H1 (cell line): ENCODE results near the gene YARS1. TPM values are rescaled to one million over a fixed set of nuclear protein-coding genes. Genes with fewer than 3 reads are reported as not detected.

Experiments used
- CTCF ChIA-PET: fragments of 300-600 bp; sonication (Branson Sonifier 250); formaldehyde crosslinking; loops from one replicate; lab custom pipeline; 2021; ENCODE audit not compliant: partially characterized antibody; lab: Charles Lee
- POLR2A ChIA-PET: fragments of 300-600 bp; sonication (Branson Sonifier 250); formaldehyde crosslinking; loops from one replicate; lab custom pipeline; 2021; ENCODE audit warnings: inconsistent platforms; ENCODE audit not compliant: partially characterized antibody; lab: Charles Lee
- DNase-seq, 2 experiments: peaks; one replicate each; pipeline versions ENCODE4 v3.0.0 to v3.0.0-alpha.2; 2010 to 2022; ENCODE audit warnings: low spot score in 2 of 2, low read depth in 1 of 2, mixed read lengths in 1 of 2
- FAIRE-seq: peaks from 2 replicates; lab custom pipeline; 2011; peaks lifted over from hg19 to GRCh38; lab: Jason Lieb, UNC
- H2AFZ ChIP-seq: 2 replicates; pipeline ENCODE4 v1.8.1; 2012; ENCODE audit warnings: low read length, inconsistent platforms
- H2AK5ac ChIP-seq: 2 replicates; pipeline ENCODE4 v1.6.1; 2013; ENCODE audit warnings: low read depth, low read length
- H2BK120ac ChIP-seq: replicated peaks from 2 replicates; pipeline ENCODE3; 2013; ENCODE audit warnings: low read depth, low read length, inconsistent platforms
- H2BK12ac ChIP-seq: 2 replicates; pipeline ENCODE4 v1.6.1; 2013; ENCODE audit warnings: low read depth, low read length
- H2BK15ac ChIP-seq: 2 replicates; pipeline ENCODE4 v1.6.1; 2013; ENCODE audit warnings: low read length
- H2BK20ac ChIP-seq: 2 replicates; pipeline ENCODE4 v1.6.1; 2013; ENCODE audit warnings: low read length
- H2BK5ac ChIP-seq: 2 replicates; pipeline ENCODE4 v1.6.1; 2013; ENCODE audit warnings: low read depth, low read length
- H3K14ac ChIP-seq: 2 replicates; pipeline ENCODE4 v1.6.1; 2013; ENCODE audit warnings: inconsistent platforms; ENCODE audit not compliant: insufficient read length
- H3K18ac ChIP-seq: 2 replicates; pipeline ENCODE4 v1.6.1; 2013; ENCODE audit warnings: low read length; ENCODE audit errors: extremely low read depth
- H3K23ac ChIP-seq: 2 replicates; pipeline ENCODE4 v1.6.1; 2013; ENCODE audit warnings: inconsistent platforms; ENCODE audit not compliant: insufficient read length
- H3K23me2 ChIP-seq: 2 replicates; pipeline ENCODE4 v1.6.1; 2013; ENCODE audit warnings: low read depth, low read length
- H3K27ac ChIP-seq: 2 replicates; pipeline ENCODE4 v1.6.1; 2011; ENCODE audit warnings: low read depth, low read length, inconsistent platforms
- H3K27me3 ChIP-seq, 4 experiments: replicated peaks in 1 of 4; 1 replicate in 1 of 4; 2 replicates in 3 of 4; pipeline versions ENCODE4 v1.6.1 to v1.8.1; 2011 to 2013; ENCODE audit warnings: low read length in 3 of 4, mild to moderate bottlenecking in 3 of 4, inconsistent platforms in 2 of 4, mixed read lengths in 2 of 4, moderate library complexity in 1 of 4; ENCODE audit not compliant: control insufficient read depth in 3 of 4, insufficient read depth in 3 of 4; ENCODE audit errors: extremely low read depth in 1 of 4
- H3K36me3 ChIP-seq, 4 experiments: 2 replicates each; pipeline versions ENCODE4 v1.6.1 to v1.8.1; 2011 to 2013; ENCODE audit warnings: mild to moderate bottlenecking in 4 of 4, low read length in 3 of 4, moderate library complexity in 2 of 4, control low read depth in 1 of 4, inconsistent platforms in 1 of 4; ENCODE audit not compliant: insufficient read depth in 4 of 4, control insufficient read depth in 2 of 4
- H3K4ac ChIP-seq: replicated peaks from 2 replicates; pipeline ENCODE3; 2013; ENCODE audit warnings: low read length, low read depth, mixed read lengths, inconsistent platforms; ENCODE audit not compliant: insufficient read length
- H3K4me1 ChIP-seq, 4 experiments: replicated peaks in 1 of 4; 1 replicate in 1 of 4; 2 replicates in 3 of 4; pipeline versions ENCODE4 v1.6.1 to v1.8.1; 2011 to 2013; ENCODE audit warnings: low read length in 3 of 4, inconsistent platforms in 2 of 4, mixed read lengths in 1 of 4; ENCODE audit not compliant: insufficient read depth in 4 of 4, control insufficient read depth in 3 of 4
- H3K4me2 ChIP-seq, 2 experiments: 2 replicates each; pipeline versions ENCODE4 v1.6.1 to v1.8.1; 2011 to 2013; ENCODE audit warnings: low read depth in 2 of 2, low read length in 2 of 2, control low read depth in 1 of 2, inconsistent platforms in 1 of 2, mild to moderate bottlenecking in 1 of 2; ENCODE audit not compliant: insufficient read depth in 1 of 2
- H3K4me3 ChIP-seq, 4 experiments: fragments of 200-600, 300-600 bp in 1 of 4; sonication (generic), shearing (Covaris generic), sonication (Bioruptor Twin) in 1 of 4; 2 replicates each; pipeline versions ENCODE4 v1.5.1 to v1.8.1; 2011 to 2016; ENCODE audit warnings: low read length in 4 of 4, low read depth in 3 of 4, control low read depth in 2 of 4, inconsistent platforms in 2 of 4, mild to moderate bottlenecking in 2 of 4, mixed read lengths in 1 of 4, moderate library complexity in 1 of 4; ENCODE audit not compliant: insufficient read depth in 2 of 4; ENCODE audit errors: extremely low read depth in 1 of 4
- H3K56ac ChIP-seq: replicated peaks from 2 replicates; pipeline ENCODE3; 2013; ENCODE audit warnings: low read depth, mild to moderate bottlenecking, mixed read lengths, low read length, inconsistent platforms; ENCODE audit not compliant: insufficient read length
- H3K79me1 ChIP-seq: 2 replicates; pipeline ENCODE4 v1.6.1; 2013; ENCODE audit warnings: low read depth, low read length, control low read depth
- H3K79me2 ChIP-seq, 2 experiments: 2 replicates each; pipeline versions ENCODE4 v1.6.1 to v1.8.1; 2012 to 2013; ENCODE audit warnings: low read length in 2 of 2, mild to moderate bottlenecking in 2 of 2, inconsistent platforms in 1 of 2; ENCODE audit not compliant: insufficient read depth in 2 of 2, control insufficient read depth in 1 of 2
- H3K9ac ChIP-seq, 4 experiments: replicated peaks in 1 of 4; 1 replicate in 1 of 4; 2 replicates in 3 of 4; pipeline versions ENCODE4 v1.6.1 to v1.8.1; 2011 to 2013; ENCODE audit warnings: low read depth in 3 of 4, low read length in 3 of 4, control low read depth in 2 of 4, mild to moderate bottlenecking in 2 of 4, moderate library complexity in 2 of 4, inconsistent platforms in 1 of 4; ENCODE audit errors: extremely low read depth in 1 of 4
- H3K9me3 ChIP-seq, 2 experiments: 2 replicates each; pipeline versions ENCODE4 v1.6.1 to v1.8.1; 2012 to 2013; ENCODE audit warnings: mild to moderate bottlenecking in 2 of 2, moderate library complexity in 2 of 2, control low read depth in 1 of 2, inconsistent platforms in 1 of 2, low read depth in 1 of 2, low read length in 1 of 2, mixed read lengths in 1 of 2; ENCODE audit not compliant: insufficient read depth in 2 of 2
- H4K20me1 ChIP-seq, 2 experiments: replicated peaks in 1 of 2; 2 replicates each; pipeline versions ENCODE3 to v1.8.1; 2011 to 2013; ENCODE audit warnings: inconsistent platforms in 2 of 2, low read length in 2 of 2, mild to moderate bottlenecking in 1 of 2; ENCODE audit not compliant: insufficient read depth in 2 of 2, control insufficient read depth in 1 of 2
- H4K5ac ChIP-seq: 2 replicates; pipeline ENCODE4 v1.6.1; 2013; ENCODE audit warnings: low read length, low read depth, mixed read lengths, inconsistent platforms; ENCODE audit not compliant: insufficient read length
- H4K8ac ChIP-seq: 2 replicates; pipeline ENCODE4 v1.8.0; 2013; ENCODE audit warnings: mild to moderate bottlenecking, moderate library complexity, low read length, inconsistent platforms; ENCODE audit not compliant: insufficient read depth; ENCODE audit errors: extremely low read depth
- H4K91ac ChIP-seq: replicated peaks from 2 replicates; pipeline ENCODE3; 2013; ENCODE audit warnings: low read length, mixed read lengths, inconsistent platforms; ENCODE audit not compliant: insufficient read length
- ASH2L ChIP-seq: fragments of 200-600, 300-600 bp; sonication (generic); IDR thresholded peaks from one replicate; pipeline ENCODE4 v1.7.1; 2017; ENCODE audit warnings: low read length
- BCL11A ChIP-seq, 2 experiments: IDR thresholded peaks; one replicate each; pipeline ENCODE4 v1.6.1; 2011; ENCODE audit warnings: low read depth in 2 of 2, low read length in 2 of 2, mild to moderate bottlenecking in 2 of 2
- CHD2 ChIP-seq: IDR thresholded peaks from 2 replicates; pipeline ENCODE4 v1.6.1; 2012; ENCODE audit warnings: low read length, improper control_type of control experiment
- EP300 ChIP-seq, 2 experiments: IDR thresholded peaks; 1 replicate in 1 of 2; 2 replicates in 1 of 2; pipeline ENCODE4 v1.6.1; 2011 to 2012; ENCODE audit warnings: low read depth in 2 of 2, low read length in 2 of 2, mild to moderate bottlenecking in 2 of 2, borderline replicate concordance in 1 of 2, inconsistent platforms in 1 of 2, moderate library complexity in 1 of 2
- EZH2 ChIP-seq: fragments of 200-600 bp; sonication (generic); IDR thresholded peaks from 2 replicates; pipeline ENCODE4 v1.7.1; 2012; ENCODE audit warnings: low read depth, mild to moderate bottlenecking, moderate library complexity, low read length, inconsistent platforms; ENCODE audit not compliant: severe bottlenecking
- GABPA ChIP-seq: IDR thresholded peaks from 2 replicates; pipeline ENCODE4 v1.6.1; 2011; ENCODE audit warnings: mild to moderate bottlenecking, low read length, moderate library complexity, borderline replicate concordance; ENCODE audit not compliant: insufficient read depth
- JUN ChIP-seq: IDR thresholded peaks from 2 replicates; pipeline ENCODE4 v1.6.1; 2011; ENCODE audit warnings: low read depth, mild to moderate bottlenecking, improper control_type of control experiment, low read length
- MAFK ChIP-seq: IDR thresholded peaks from 2 replicates; pipeline ENCODE4 v1.6.1; 2012; ENCODE audit warnings: low read depth, mild to moderate bottlenecking, improper control_type of control experiment, low read length
- POLR2AphosphoS5 ChIP-seq: IDR thresholded peaks from 2 replicates; pipeline ENCODE4 v1.6.1; 2011; ENCODE audit warnings: low read depth, low read length
- POU5F1 ChIP-seq: IDR thresholded peaks from 2 replicates; pipeline ENCODE4 v1.6.1; 2011; ENCODE audit warnings: low read depth, mild to moderate bottlenecking, low read length, moderate library complexity
- SIN3A ChIP-seq, 2 experiments: IDR thresholded peaks in 1 of 2; conservative IDR thresholded peaks in 1 of 2; 2 replicates each; pipeline ENCODE4 v1.6.1; 2011 to 2012; ENCODE audit warnings: low read length in 2 of 2, improper control_type of control experiment in 1 of 2, low read depth in 1 of 2, mild to moderate bottlenecking in 1 of 2
- SIRT6 ChIP-seq: IDR thresholded peaks from one replicate; pipeline ENCODE4 v1.7.1; 2012; ENCODE audit warnings: low read length, inconsistent platforms
- SP1 ChIP-seq: IDR thresholded peaks from 2 replicates; pipeline ENCODE4 v1.6.1; 2011; ENCODE audit warnings: low read depth, low read length
- TEAD4 ChIP-seq: IDR thresholded peaks from 2 replicates; pipeline ENCODE4 v1.6.1; 2012; ENCODE audit warnings: low read depth, low read length, inconsistent platforms, mixed read lengths
- ZNF274 ChIP-seq: IDR thresholded peaks from 2 replicates; pipeline ENCODE4 v1.7.0; 2012; ENCODE audit warnings: low read length, borderline replicate concordance; ENCODE audit errors: extremely low read depth
- WGBS, 2 experiments: shearing (Covaris generic) in 1 of 2; methylation state at CpG; one replicate each; pipeline versions ENCODE4 v1.1.6 to v1.1.7; 2013 to 2015; ENCODE audit warnings: low lambda C conversion rate in 2 of 2, mixed read lengths in 2 of 2, inconsistent platforms in 1 of 2, low coverage in 1 of 2, missing lambda C conversion rate in 1 of 2; ENCODE audit not compliant: insufficient replicate concordance in 2 of 2, insufficient coverage in 1 of 2, insufficient read length in 1 of 2; ENCODE audit errors: extremely low coverage in 1 of 2, missing lambda C conversion rate in 1 of 2; 5-methylcytosine and 5-hydroxymethylcytosine counted together
- polyA plus RNA-seq, 7 experiments: library from polyadenylated mRNA; depleted of rRNA in 3 of 7; stranded (reverse) in 5 of 7; unstranded in 2 of 7; fragments of >200 nt in 5 of 7; fragments of 200-250 nt in 2 of 7; gene quantifications; 1 replicate in 5 of 7; 2 replicates in 1 of 7; 4 replicates in 1 of 7; pipeline versions ENCODE4 v1.2.1 to v1.2.3, GENCODE V29; 2011 to 2013; ENCODE audit warnings: missing spikeins in 2 of 7, mixed read lengths in 2 of 7
- total RNA-seq: library from RNA; stranded (reverse); fragmentation: NEBNext Ultra II Directional; extraction: Animal tissue kit (Norgen Biotek cat#: 25700); gene quantifications from 2 replicates; pipeline ENCODE4 v1.2.1, GENCODE V29; 2021

YARS1 gene
- total and polyA plus RNA-seq, 2 of the 8 experiments (the other 6 are each of a cell fraction or from before 2014, with no cell fraction given): 47.1 to 226 TPM

GRCh38 chr1:32863881-32864245 is 46.7 kb upstream of the YARS1 start:
- DNase-seq (no peak), FAIRE-seq (no peak)
- no peak overlapping the region for H3K4me2 ChIP-seq
- H3K14ac ChIP-seq: no peak overlapping the region
- H3K79me1 ChIP-seq: no peaks in the 10 kb centered on the region
- ChIA-PET POLR2A (interaction anchor here (1.0 to 1.2 kb wide), 2 partner anchors 8 to 47 kb away, joined by 4 to 5 read pairs; partner anchors contain the start of genes S100PBP and YARS1), CTCF (interaction anchor here (0.5 to 1.9 kb wide), 2 partner anchors 9 to 13 kb away, joined by 4 to 8 read pairs; no protein-coding TSS in a partner anchor)
- H3K23me2 ChIP-seq: no peaks in the 10 kb centered on the region
- H3K23ac ChIP-seq: no peak overlapping the region
- H2BK15ac ChIP-seq: no peak overlapping the region
- no peak overlapping the region for H2BK5ac ChIP-seq
- H3K4ac ChIP-seq: no peak overlapping the region
- H3K56ac ChIP-seq: no peak overlapping the region
- no peak for TF ChIP-seq MAFK
- TF ChIP-seq JUN: no peak
- no peak for TF ChIP-seq SP1
- no peak for TF ChIP-seq BCL11A (IDR thresholded peaks at IDR 0.05; ENCODE audit: low read depth in 2 of 2, low read length in 2 of 2)
- no peak for TF ChIP-seq SIN3A (conservative IDR thresholded peaks at IDR 0.05 in 1 of 2, IDR thresholded peaks at IDR 0.05 in 1 of 2; ENCODE audit: low read depth in 1 of 2, low read length in 2 of 2)
- no peak for TF ChIP-seq GABPA
- TF ChIP-seq POU5F1: no peak
- TF ChIP-seq EP300 (IDR thresholded peaks at IDR 0.05; ENCODE audit: borderline replicate concordance in 1 of 2, low read depth in 2 of 2, low read length in 2 of 2): no peak
- TF ChIP-seq EZH2: no peak
- TF ChIP-seq TEAD4: no peak
- TF ChIP-seq ASH2L: no peak
- TF ChIP-seq CHD2: no peak
- TF ChIP-seq ZNF274: no peak
- no peak for TF ChIP-seq POLR2AphosphoS5
- TF ChIP-seq SIRT6: no peak
- H3K4me1 ChIP-seq: no peaks in the 10 kb centered on the region
- H2BK20ac ChIP-seq: no peak overlapping the region
- no peak overlapping the region for H3K9ac ChIP-seq
- no peak overlapping the region for H2AK5ac ChIP-seq
- no peak overlapping the region for H4K8ac ChIP-seq
- H2AFZ ChIP-seq: no peak overlapping the region
- H4K5ac ChIP-seq: no peak overlapping the region
- H3K4me3 ChIP-seq: no peak overlapping the region
- no peaks in the 10 kb centered on the region for H3K79me2 ChIP-seq
- H3K27ac ChIP-seq: no peak overlapping the region
- no peak overlapping the region for H4K91ac ChIP-seq
- WGBS, 2 experiments: 71% methylated on average over 1 of the region's 1 CpG; no CpG with 5 or more reads in 1 of the 2 experiments
- H3K9me3 ChIP-seq: no peaks in the 10 kb centered on the region
- H2BK120ac ChIP-seq: no peak overlapping the region
- peaks cover 0 to 4% (median 0%) of the 10 kb centered on the region in 4 experiments; a peak in 1 of 7 replicates for H3K27me3 ChIP-seq
- no peak overlapping the region for H3K18ac ChIP-seq
- peaks cover 0 to 2% of the 10 kb centered on the region in 2 experiments for H4K20me1 ChIP-seq
- H3K36me3 ChIP-seq: peaks cover 0 to 7% (median 0%) of the 10 kb centered on the region in 4 experiments; a peak in 4 of 8 replicates
- no peak overlapping the region for H2BK12ac ChIP-seq
